Measurements from ENCODE around the gene PYHIN1.

The PYHIN1 gene

GRCh38 chr1:159014003-159014571 lies 82.7 kb downstream of the PYHIN1 start:
- DNase-seq (ENCODE audit: low spot score): no peak

- DNase-seq (ENCODE audit: low spot score): no peak
Observed at GRCh38 chr1:159014851-159015250, 83.5 kb downstream of the PYHIN1 start.

GRCh38 chr1:159015440-159015909 lies 84.1 kb downstream of the PYHIN1 start:
- DNase-seq (ENCODE audit: low spot score): peak; percentile 63

DNA sequence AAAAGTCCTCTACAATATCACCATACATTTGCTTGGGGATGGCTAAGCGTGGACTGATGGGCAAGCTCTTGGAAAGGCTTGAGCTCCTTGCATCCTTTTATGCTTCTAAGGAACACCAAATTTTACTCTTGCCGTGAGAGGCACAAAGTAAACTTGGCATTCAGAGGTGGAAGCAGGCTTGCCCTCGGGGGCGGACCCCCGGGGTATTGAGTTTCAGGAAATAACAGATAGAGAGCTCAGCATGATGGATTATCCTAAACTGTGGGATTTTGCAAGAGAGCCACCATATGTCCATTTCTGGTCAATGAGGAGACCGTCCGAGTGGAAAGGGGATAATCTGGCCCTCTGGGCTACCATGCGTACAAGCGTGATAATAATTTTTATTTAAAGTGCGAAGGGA lies 92.4 kb downstream of the PYHIN1 start:
- DNase-seq (ENCODE audit: low spot score): no peak

- no peak for DNase-seq (ENCODE audit: low spot score)
Observed at GRCh38 chr1:159025043-159025442, 93.7 kb downstream of the PYHIN1 start.
